Hepatic stellate cell (primary cell): Measurements from ENCODE around the gene ZNF846.
"Not testable (repeated sequence)": the region's sequence is repeated elsewhere in the genome, so short reads cannot be mapped to it uniquely, and the experiment has no call there.

Source experiments
- DNase-seq: peaks from one replicate; pipeline ENCODE4 v3.0.0; 2011; ENCODE audit warnings: low spot score

The ZNF846 gene

DNA sequence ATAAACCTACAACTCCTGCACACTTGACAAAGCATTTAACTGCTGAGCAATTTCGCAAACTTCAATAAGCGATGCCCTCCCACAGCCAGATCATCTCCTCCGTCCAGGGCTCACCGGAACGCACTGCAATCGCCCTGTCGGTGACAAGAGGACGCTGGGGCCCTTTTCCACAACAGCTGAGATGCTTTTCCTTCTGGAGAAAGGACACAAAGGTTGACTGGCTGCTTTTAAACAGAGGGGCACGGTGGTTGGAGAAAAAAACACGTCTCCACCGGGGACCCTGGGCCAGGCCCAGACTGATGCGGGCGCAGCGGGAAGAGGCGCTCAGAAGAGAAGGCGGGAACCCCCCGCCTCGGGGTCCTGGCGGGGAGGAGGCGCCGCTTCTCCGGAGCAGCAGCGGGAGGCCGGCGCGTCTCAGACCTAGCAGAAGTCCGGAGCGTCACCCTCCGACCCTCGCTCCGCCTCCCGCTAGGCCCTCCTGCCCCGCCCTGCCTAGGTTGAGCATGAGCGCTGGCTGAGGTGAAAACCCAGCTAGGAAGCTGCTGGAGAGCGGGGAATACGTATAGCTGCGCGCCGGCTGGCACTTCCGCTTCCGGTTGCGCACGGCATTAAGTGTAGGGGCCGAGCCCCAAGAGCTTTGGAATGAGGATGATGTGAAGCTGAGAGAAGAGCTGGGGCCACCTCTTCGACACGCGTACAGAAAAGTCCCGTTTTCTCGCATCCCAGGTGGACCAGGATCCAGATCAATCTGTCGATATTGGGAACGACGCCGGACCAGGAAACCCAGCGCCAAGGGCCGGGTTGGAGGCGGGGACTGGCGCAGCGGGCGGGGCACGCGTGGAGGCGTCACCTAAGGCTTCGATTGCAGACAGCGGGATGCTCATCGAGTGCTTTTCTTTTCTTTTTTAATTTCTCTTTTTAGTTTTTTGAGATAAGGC, at the start of gene ZNF846:
Gene ZNF846, minus strand, starts transcription at position 564 of the 938 bp plus-strand sequence. CDS start 3,788 bp downstream, outside the sequence.
- peak; percentile 93 for DNase-seq

DNA sequence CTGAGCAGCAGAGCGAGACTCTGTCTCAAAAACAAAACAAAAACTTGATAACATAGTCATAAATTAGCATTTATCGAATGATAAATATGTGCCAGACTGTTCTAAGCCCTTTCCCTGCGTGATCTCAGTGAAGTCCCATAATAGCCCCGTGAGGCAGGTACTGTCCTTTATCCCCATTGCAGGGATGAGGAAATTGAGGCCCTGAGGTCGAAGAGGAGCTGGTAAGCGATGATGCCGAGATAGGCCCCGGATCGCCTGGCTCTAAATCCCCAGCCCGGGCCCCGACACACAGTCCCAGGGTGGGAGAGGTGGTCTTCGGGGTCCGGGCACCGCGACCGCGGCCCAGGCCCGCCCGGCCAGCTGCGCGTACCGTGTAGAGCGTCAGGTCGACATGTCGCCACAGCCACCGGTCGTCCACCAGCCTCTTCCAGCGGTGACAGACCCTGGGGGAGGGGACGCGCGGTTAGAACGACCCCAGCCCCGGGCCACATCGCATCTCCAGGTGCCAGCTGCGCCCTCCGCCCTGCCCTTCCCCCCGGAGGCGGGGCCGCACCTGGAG, 49.7 kb upstream of the ZNF846 start:
- no peak for DNase-seq

DNA sequence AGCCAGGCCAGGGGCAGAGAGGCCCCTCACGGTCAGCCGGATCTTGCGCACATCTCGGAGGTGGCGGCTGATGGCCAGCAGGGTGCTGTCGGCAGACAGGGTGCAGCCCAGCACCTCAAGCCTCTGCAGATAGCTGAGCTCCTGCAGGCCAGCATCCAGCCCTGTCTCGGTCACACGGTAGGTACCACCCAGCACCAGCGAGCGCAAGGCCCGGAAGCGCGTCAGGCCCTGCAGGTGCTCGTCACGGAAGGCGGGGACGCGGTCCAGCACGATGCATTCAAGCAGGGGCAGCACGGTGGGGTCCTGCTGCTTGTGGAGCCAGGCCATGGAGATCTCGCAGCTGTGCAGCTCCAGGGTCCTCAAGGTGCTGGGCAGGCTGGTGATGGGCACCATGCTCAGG, 42.6 kb upstream of the ZNF846 start:
- no peak for DNase-seq

DNA sequence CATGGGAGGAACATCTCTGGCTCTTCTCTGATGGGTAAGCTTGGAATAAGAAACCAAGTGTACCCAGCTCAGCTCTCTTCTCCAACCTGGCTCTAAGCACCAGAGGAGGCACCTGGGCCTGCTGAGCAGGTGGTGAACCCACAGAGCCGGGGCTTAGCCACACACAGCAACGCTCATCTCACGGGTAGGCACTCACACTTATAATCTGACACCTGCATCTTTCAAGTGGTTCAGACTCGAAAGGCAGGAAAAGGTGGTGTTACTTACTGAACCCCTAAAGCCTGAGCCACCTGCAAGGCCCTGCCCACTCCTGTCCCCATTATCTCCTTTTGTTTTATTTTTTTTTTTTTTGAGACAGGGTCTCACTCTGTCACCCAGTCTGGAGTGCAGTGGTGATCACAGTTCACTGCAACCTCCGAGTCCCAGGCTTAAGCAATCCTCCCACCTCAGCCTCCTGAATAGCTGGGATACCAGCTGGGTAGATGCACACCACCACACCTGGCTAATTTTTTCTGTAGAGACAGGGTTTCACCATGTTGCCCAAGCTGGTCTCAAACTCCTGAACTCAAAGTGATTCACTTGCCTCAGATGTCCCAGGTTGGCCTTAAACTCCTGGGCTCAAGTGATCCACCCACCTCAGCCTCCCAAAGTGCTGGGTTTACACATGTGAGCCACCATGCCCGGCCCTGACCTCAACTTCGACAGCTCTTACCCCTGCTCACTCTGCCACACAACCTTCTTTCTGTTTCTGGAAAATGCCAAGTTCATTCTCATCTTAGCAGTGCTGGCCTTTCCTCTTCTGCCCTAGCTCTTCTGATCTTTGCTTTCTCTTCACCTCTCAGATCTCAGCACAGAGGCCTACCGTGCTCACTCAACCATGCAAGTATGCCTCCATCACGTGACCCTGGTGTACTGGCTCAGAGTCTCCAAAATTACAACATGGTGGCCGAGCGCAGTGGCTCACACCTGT, 40.6 kb upstream of the ZNF846 start:
- no peak for DNase-seq

DNA sequence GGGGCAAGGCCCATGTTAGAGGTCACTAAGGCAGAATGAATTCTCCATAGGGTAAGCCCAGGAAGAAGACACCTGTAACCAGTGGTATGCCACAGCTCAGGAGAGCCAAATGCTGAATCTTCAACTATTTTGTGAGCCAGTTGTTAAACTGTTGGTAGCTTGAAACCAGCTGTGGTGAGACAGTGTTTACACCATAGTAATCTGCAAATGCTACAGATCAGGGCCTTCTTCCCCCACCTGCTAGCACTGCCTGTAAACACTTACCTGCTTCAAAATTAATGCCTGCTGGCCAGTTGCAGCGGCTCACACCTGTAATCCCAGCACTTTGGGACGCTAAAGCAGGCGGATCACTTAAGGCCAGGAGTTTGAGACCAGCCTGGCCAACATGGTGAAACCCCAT, 38.3 kb upstream of the ZNF846 start:
- no peak for DNase-seq

DNA sequence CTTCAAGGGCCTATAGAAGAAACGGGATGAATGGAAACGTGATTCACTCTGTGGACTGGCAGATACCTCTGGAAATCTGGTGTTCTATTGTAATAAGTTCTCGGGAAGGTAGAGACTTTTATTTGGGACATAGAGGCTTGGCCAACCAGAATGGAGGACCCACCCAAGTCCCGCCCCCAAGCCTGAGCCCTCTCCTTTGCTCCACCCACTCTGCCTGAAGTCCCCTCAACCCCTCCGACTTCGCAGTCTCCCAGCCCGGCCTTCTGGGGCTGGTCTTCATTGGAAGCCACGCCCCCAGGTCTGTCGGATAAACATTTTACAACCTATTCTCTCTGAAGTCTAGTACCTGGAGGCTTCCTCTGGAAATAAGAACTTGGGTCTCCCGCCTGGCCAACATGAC, 33.4 kb upstream of the ZNF846 start:
- DNase-seq = no peak

DNA sequence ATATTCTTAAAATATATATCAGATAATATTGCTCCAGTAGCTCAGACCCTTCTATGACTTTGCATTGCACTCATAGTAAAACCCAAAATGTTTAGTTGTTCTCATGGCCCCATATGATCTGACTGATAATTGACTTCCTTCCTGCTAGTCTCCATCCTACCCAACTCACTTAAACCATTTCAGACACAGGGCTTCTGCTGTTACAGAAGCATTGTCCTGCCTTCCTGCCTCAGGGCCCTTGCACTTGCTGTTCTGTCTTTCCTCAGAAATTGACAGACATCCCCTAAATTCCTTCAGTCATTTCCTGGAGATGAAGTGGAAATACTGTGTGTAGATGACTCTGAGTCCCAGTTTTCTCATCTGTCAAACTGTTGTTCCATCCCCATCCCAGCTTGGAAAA, 30.6 kb upstream of the ZNF846 start:
- DNase-seq = no peak

DNA sequence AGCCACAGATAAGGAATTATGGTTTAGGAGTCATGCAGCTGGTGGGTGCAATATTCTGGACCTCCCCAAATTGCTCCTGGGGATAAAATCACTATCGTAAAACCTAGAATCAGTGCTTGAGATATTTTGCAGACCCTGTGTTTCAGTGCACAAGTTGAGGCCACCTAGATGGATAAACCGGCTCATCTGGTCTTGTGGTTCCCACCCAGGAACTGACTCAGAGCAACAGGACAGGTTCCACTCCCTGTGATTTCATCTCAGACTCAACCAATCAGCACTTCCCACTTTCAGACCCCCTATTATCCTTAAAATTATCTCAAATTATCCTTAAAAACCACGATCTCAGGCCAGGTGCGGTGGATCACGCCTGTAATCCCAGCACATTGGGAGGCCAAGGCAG, 29.3 kb upstream of the ZNF846 start:
- DNase-seq = no peak

DNA sequence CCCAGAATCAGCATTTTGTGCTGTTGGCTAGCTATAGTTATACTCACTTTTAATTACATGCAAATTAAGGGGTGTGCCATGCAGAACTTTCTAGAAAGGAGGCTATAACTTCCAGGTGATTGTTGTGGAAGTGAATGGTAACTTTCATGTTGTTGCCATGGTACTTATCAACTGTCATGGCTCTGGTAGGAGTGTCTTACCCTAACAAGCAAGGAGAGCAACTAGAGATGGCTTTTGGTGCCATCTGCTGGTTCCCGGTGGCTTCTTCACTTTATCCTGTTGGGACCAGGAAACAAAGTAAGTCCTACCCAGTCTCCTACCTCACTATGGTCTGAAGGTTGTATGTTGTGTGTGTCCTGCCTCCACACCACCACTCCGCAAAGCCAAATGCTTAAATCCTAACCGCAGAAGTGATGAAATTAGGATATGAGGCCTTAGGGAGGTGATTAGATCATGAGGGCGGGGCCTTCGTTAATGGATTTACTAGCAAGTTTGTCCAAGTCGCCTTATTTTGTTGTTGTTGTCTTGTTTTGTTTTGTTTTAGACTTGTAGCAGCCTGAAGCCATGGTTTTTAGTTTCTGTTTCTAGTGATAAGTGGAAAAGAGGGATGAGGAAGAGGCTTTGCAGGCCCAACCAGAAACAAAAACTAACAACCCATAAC, 27.7 kb upstream of the ZNF846 start:
- peak; percentile 76 for DNase-seq

DNA sequence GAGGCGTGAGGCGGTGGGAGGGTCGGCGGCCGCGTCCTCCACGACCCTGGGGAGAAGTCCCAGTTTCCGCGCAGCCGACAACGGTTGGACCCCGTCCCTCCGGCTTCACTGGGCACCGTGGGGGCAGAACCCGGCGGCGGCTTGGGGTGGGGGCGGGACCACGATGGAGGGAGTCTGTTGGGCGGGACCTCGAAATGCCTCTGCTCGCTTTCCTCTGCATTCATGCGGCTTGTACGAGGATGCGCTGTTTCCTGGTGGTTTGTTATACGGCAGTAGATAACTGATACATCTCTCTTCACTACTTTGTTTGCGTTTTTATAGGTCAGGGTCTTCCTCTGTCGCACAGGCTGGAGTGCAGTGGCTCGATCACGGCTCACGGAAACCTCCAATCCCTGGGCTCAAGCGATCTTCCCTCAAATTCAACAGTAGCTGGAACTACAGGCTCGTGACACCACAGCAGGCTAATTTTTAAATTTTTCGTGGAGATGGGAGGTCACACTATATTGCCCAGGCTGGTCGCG, 24.6 kb upstream of the ZNF846 start:
- DNase-seq = peak; percentile 24

DNA sequence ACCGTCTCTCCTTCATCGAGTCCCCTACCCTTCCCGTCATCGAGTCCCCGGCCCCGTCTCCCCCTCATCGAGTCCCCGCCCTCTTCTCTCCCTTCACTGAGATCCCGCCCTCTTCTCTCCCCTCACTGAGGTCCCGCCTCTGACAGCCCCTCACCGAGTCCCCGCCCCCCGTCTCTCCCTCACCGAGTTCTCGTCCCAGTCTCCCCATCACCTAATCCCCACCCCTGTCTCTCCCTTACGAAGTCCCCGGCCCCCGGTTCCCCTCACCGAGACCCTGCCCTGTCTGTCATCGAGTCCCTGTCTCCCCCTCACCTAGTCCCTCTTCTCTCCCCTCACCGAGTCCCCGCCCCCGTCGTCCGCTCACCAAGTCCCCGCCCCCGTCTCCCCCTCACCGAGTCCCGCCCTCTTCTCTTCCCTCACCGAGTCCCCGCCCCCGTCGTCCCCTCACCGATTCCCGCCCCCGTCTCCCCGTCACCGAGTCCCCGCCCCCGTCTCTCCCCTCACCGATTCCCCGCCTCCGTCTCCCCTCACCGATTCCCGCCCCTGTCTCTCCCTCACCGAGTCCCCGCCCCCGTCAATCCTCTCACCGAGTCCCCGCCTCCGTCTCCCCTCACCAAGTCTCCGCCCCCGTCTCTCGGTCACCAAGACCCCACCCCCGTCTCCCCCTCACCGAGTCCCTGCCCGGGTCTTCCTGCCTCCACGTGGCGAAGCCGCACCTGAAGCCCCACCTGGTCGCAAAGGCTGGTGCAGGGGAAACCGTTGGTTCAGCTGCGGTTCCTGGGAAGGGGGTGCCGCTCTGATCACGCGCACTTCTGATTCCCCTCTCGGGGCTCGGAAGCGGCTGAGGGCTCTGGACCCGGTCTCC, 23.9 kb upstream of the ZNF846 start:
- DNase-seq = peak; percentile 90

DNA sequence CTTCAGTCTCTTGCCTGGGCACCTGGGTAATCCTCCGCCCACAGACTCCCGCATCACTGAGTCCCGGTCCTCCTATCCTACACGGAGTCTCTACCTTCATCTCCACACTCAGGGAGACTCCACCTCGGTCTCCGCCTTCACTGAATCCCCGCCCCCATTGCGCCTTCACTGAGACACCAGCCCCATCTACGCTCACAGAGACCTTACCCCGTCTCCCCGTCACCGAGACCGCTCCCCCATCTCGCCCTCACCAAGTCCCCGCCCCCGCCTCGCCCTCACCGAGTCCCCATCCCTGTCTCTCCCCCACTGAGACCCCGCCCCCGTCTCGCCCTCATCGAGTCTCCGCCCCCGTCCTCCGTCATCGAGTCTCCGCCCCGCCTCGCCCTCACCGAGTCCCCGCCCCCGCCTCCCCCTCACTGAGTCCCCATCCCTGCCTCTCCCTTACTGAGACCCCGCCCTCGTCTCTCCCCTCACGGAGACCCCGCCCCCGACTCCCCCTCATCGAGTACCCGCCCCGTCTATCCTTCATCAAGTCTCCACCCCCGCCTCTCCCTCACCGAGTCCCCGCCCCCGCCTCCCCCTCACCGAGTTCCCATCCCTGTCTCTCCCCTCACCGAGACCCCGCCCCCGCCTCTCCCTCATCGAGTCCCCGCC, 23.1 kb upstream of the ZNF846 start:
- peak; percentile 94 for DNase-seq

DNA sequence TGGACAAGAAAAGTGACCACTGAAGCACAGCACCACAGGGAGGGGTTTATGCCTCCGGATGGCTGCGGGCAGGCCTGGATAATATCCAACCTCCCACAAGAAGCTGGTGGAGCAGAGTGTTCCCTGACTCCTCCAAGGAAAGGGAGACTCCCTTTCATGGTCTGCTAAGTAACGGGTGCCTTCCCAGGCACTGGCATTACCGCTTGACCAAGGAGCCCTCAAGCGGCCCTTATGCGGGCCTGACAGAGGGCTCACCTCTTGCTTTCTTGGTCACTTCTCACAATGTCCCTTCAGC, 22.5 kb upstream of the ZNF846 start:
- DNase-seq = not testable (repeated sequence)

DNA sequence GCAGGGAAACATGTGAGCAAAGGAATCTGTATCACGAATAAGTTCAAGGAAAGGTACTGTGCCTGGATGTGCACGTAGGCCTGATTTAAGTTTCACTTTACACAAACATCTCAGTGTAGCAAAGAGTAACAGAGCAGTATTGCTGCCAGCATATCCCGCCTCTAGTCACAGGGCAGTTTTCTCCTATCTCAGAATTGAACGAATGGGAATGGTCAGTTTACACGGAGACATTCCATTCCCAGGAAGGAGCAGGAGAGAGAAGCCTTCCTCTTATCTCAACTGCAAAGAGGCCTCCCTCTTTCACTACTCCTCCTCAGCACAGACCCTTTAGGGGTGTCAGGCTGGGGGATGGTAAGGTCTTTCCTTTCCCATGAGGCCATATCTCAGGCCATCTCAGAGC, 21.0 kb upstream of the ZNF846 start:
- DNase-seq = not testable (repeated sequence)

DNA sequence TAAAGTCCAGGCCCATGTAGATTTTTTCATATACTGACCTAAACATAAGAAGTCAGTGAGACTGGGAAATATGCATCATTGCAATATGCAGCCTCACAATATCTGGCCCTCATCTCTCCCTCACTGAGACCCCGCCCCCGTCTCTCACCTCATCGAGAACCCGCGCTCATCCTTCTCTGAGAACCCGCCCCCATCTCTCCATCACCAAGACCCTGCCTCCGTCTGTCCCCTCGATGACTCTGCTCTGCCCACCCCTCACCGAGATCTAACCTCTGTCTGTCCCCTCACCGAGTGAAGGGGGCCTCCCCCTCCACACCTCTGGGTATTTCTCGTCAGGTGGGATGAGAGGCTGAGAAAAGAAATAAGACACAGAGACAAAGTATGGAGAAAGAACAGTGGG, 20.5 kb upstream of the ZNF846 start:
- DNase-seq = no peak

DNA sequence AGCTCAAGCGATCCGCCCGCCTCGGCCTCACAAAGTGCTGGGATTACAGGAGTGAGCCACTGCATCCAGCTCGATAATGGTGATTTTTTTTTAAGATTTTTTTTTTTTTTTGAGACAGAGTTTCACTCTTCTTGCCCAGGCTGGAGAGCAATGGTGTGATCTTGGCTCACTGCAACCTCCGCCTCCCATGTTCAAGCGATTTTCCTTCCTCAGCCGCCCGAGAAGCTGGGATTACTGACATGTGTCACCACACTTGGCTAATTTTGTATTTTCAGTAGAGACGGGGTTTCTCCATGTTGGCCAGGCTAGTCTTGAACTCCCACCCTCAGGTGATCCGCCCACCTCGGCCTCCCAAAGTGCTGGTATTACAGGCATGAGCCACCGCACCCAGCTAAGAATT, 20.1 kb upstream of the ZNF846 start:
- not testable (repeated sequence) for DNase-seq

DNA sequence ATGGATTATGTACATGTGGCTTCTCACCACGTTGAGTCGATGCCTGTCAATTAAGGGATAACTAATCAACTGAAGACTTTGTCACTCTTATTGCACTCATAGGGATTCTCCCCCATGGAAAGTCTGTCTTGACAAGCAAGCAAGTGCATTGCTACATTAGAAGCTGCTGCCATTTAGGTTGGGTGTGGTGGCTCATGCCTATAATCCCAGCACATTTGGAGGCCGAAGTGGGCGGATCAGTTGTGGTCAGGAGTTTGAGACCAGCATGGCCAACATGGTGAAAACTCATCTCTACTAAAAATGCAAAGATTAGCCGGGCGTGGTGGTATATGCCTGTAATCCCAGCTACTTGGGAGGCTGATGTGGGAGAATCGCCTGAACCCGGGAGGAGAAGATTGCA, 18.3 kb upstream of the ZNF846 start:
- no peak for DNase-seq

DNA sequence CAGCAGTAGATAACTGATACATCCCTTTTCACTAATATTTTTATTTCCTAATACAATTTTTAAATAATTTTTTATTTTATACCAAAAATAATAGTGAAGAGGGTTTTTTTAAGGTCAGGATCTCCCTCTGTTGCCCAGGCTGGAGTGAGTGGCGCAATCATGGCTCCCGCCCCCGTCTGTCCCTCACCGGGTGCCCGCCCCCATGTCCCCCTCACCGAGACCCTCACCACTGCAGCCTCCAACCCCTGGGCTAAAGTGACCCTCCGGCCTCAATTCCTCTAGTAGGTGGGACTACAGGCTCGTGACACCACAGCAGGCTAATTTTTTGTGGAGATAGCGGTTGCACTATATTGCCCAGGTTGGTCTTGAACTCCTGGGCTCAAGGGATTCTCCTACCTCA, 17.8 kb upstream of the ZNF846 start:
- no peak for DNase-seq

DNA sequence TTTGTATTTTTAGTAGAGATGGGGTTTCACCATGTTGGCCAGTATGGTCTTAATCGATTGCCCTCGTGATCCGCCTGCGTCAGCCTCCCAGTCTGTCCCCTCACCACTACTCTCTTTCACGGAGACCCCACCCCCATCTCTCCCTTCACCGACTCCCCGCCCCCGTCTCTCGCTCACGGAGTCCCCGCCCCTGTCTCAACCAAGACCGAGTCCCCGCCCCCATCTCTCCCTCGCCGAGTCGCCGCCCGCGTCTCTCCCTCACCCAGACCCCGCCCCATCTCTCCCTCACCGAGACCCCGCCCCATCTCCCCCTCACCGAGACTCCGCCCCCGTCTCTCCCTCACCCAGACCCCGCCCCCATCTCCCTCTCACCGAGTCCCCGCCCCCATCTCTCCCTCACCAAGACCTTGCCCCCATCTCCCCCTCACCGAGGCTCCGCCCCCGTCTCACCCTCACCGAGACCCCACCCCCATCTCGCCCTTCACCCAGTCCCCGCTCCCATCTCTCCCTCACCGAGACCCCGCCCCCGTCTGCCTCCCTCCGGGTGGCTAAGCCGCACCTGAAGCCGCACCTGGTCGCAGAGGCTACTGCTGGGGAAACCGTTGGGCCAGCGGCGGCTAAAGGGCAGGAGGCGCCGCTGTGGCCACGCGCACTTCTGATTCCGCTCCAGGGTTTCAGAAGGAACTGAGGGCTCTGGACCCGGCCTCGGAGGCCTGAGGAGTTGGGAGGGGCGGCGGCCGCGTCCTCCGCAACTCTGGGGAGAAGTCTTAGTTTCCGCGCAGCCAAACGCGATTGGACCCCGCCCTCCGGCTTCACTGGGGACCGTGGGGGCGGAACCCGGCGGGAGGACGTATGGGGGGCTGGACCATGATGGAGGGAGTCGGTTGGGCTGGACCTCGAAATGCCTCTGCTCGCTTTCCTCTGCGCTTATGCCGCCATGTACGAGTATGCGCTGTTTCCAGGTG, 17.1 kb upstream of the ZNF846 start:
- peak; percentile 95 for DNase-seq
